NB4 (cell line): Measurements from ENCODE around the gene CAMTA2.

Experiments
- DNase-seq: peaks from one replicate; pipeline ENCODE4 v3.0.0; 2010; ENCODE audit warnings: low read depth
- H3K4me3 ChIP-seq: one replicate; pipeline ENCODE4 v1.5.1; 2011; ENCODE audit warnings: mild to moderate bottlenecking, low read depth, low read length, moderate library complexity
- MAX ChIP-seq: IDR thresholded peaks from 2 replicates; pipeline ENCODE4 v1.6.1; 2011; ENCODE audit warnings: low read depth, low read length
- MYC ChIP-seq: IDR thresholded peaks from 2 replicates; pipeline ENCODE4 v1.6.1; 2011; ENCODE audit warnings: low read depth, low read length
- POLR2A ChIP-seq: IDR thresholded peaks from 2 replicates; pipeline ENCODE4 v1.6.1; 2011; ENCODE audit warnings: mild to moderate bottlenecking; ENCODE audit not compliant: insufficient read length; ENCODE audit errors: extremely low read depth
- TF ChIP-seq, protein P1 (sequence below): IDR thresholded peaks from one replicate; pipeline ENCODE4 v1.5.1; 2012; ENCODE audit warnings: low read depth, low read length

Gene CAMTA2

DNA sequence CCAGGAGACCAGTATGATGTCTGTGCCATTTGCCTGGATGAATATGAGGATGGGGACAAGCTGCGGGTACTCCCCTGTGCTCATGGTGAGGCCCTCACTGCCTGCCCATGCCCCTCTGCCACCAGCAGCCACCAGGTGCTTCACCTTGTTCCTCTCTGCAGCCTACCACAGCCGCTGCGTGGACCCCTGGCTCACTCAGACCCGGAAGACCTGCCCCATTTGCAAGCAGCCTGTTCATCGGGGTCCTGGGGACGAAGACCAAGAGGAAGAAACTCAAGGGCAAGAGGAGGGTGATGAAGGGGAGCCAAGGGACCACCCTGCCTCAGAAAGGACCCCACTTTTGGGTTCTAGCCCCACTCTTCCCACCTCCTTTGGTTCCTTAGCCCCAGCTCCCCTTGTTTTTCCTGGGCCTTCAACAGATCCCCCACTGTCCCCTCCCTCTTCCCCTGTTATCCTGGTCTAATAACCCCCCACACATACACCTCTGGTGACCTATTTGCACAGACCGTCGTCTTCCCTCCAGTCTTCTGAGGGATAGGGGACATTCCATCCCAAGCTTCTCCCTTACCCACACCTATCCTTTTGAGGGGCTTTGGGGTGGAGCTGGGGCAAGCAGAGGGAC lies 42.8 kb downstream of the CAMTA2 start:
- DNase-seq, result no peak
- peak overlapping the region; percentile 95 for H3K4me3 ChIP-seq
- TF ChIP-seq, protein P1, sequence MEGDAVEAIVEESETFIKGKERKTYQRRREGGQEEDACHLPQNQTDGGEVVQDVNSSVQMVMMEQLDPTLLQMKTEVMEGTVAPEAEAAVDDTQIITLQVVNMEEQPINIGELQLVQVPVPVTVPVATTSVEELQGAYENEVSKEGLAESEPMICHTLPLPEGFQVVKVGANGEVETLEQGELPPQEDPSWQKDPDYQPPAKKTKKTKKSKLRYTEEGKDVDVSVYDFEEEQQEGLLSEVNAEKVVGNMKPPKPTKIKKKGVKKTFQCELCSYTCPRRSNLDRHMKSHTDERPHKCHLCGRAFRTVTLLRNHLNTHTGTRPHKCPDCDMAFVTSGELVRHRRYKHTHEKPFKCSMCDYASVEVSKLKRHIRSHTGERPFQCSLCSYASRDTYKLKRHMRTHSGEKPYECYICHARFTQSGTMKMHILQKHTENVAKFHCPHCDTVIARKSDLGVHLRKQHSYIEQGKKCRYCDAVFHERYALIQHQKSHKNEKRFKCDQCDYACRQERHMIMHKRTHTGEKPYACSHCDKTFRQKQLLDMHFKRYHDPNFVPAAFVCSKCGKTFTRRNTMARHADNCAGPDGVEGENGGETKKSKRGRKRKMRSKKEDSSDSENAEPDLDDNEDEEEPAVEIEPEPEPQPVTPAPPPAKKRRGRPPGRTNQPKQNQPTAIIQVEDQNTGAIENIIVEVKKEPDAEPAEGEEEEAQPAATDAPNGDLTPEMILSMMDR, result no peak
- TF ChIP-seq POLR2A, result no peak
- TF ChIP-seq MYC, result no peak
- TF ChIP-seq MAX, result no peak

DNA sequence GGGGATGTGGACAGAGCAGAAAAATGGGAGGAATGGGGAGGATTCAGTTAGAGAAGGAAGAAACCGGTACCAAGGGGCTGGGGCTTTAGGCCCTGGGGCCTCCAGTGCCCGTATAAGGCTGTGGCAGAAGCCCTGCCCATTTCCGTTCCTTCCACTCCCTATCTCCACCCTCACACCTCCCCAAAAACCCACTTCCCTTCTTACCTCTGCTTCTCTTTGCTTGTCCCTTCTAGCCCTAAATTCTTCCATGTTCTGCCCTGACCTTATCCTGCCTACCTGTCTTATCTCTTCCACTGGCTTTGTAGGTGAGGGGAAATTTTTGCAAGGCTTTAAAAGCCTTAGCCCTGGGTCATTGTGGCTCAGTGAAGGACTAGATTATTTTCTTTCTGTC lies 43.3 kb downstream of the CAMTA2 start:
- TF ChIP-seq POLR2A (no peak), MAX (no peak), MYC (no peak)
- TF ChIP-seq, protein P1, result no peak
- peak overlapping the region; percentile 95 for H3K4me3 ChIP-seq
- peak; percentile 83 for DNase-seq

- TF ChIP-seq POLR2A (no peak), MYC (no peak)
- H3K4me3 ChIP-seq, result peak overlapping the region; percentile 1
- no peak for DNase-seq
These were observed 44.5 kb downstream of the CAMTA2 start for GRCh38 chr17:4942760-4943508.

GRCh38 chr17:4941319-4941610 lies 46.2 kb downstream of the CAMTA2 start:
- TF ChIP-seq, protein P1, result no peak
- no peak for TF ChIP-seq POLR2A
- no peak for TF ChIP-seq MYC
- TF ChIP-seq MAX, result no peak
- no peak for DNase-seq
- peak overlapping the region; percentile 84 for H3K4me3 ChIP-seq

DNA sequence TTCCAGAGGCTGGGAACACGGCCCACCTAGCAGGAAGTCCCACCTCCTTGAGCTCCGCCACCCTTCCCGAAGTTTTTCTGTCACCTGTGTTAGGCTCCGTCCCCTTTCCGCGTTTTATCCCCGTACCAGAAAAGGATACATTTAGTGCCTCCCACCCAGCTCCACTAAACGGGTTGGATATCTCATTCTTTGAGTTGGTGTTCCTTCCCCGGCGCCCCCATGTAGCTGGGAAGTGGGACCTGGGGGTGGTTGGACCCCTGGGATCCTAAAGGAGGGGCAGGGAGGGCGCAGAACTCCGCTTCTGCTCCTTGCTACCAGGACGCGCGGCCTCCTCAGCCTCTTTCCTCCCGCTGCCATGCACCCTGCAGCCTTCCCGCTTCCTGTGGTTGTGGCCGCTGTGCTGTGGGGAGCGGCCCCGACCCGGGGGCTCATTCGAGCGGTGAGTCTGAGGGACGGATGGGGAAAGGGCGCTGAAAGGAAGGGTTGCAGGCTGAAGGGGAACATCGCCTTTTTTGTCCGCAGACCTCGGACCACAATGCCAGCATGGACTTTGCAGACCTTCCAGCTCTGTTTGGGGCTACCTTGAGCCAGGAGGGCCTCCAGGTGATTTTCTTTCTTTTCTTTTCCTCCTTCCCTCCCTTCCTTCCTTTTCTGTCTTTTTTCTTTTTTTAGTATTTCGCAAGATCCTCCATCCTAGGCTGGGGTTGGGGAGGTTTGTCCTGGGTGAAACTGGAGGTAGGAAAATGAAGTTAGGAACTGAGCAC lies 46.7 kb downstream of the CAMTA2 start:
- peak; percentile 59 for DNase-seq
- peak overlapping the region; percentile 84 for H3K4me3 ChIP-seq
- no peak for TF ChIP-seq POLR2A
- TF ChIP-seq MAX, result no peak

DNA sequence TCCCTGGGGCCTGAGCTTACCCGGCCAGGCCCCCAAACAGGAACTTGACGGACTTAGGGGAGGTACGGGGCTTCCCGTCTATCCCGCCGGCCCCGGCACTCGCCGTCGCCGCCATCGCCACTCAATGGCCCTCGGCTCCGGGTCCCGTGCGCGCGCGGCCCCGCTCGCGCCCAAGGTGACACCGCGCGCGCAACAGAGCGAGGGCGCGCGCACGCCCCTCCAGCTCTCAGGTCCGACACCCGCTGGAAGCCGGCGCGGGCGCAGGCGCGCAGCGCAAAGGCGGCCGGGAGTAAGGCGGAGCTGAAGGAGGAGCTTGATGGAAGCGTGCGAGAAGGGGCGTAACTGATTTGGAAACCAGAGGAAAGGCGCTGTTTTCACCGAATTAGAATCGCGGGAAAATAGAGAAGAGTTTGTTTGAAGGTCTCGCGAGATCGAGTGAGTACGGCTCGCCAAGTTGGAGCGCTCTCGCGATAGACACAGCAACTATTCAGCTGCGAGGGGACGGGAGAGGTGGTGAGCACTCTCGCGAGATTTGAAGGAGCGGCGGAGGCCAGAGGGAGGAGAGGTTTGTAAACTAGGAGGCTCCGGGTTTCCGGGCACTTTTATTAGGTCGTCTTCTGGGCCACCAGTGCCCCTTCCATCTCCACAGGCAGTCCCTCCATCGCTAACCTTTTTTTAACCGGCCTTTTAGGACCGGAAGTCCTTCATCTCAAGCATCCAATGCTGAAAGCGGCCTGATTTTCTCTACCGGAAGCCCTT lies 47.5 kb downstream of the CAMTA2 start, which contains the start of the genes RNF167 and SLC25A11:
Gene RNF167 (plus strand): TSS at position 473 of the 759 bp plus-strand sequence. CDS start 642 bp downstream, outside the sequence.
Gene SLC25A11 (minus strand): TSS at position 251 of the 759 bp plus-strand sequence. CDS start 136 bp downstream, at position 115.
- TF ChIP-seq POLR2A (peak; percentile 76), MYC (no peak; the same call in 1 of the 2 replicates), MAX (peak; percentile 4; the same call in 1 of the 2 replicates)
- TF ChIP-seq, protein P1, result no peak
- peak; percentile 98 for DNase-seq

More for the DNA sequence above, 47.5 kb downstream of the CAMTA2 start, which contains the start of the genes RNF167 and SLC25A11:
- H3K4me3 ChIP-seq, result peak within 1 kb of the TSS; percentile 88
